SK-N-MC (cell line): ENCODE results near the gene ADARB1.

ENCODE experiments used
- EZH2 ChIP-seq: fragments of 200-600 bp; sonication (generic); IDR thresholded peaks from one replicate; pipeline ENCODE4 v1.6.1; 2017; ENCODE audit warnings: antibody characterized with exemption
- POLR2AphosphoS5 ChIP-seq: IDR thresholded peaks from 2 replicates; pipeline ENCODE4 v1.6.1; 2012; ENCODE audit warnings: mild to moderate bottlenecking, low read depth, low read length, borderline replicate concordance

DNA sequence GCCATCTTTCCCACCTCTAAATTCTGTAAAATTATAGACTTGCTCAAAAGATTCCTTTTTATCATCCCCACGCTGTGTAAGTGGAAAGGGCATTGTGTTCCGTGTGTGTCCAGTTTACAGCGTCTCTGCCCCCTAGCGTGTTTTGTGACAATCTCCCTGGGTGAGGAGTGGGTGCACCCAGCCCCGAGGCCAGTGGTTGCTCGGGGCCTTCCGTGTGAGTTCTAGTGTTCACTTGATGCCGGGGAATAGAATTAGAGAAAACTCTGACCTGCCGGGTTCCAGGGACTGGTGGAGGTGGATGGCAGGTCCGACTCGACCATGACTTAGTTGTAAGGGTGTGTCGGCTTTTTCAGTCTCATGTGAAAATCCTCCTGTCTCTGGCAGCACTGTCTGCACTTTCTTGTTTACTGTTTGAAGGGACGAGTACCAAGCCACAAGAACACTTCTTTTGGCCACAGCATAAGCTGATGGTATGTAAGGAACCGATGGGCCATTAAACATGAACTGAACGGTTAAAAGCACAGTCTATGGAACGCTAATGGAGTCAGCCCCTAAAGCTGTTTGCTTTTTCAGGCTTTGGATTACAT lies 151.5 kb downstream of the ADARB1 start:
- TF ChIP-seq POLR2AphosphoS5 (no peak), EZH2 (no peak)
